Adipocyte (in vitro differentiated cells): ENCODE data around the gene SIPA1L2.
"Not testable (repeated sequence)": the region's sequence is repeated elsewhere in the genome, so short reads cannot be mapped to it uniquely, and the experiment has no call there.

ENCODE experiments used
- DNase-seq: peaks from one replicate; pipeline ENCODE4 v3.0.0-alpha.2; 2015; ENCODE audit warnings: low read depth
- H3K27me3 ChIP-seq: replicated peaks from 2 replicates; pipeline ENCODE4 v1.7.0; 2013; ENCODE audit warnings: mild to moderate bottlenecking, low read length, moderate library complexity; ENCODE audit not compliant: control insufficient read depth, insufficient read depth
- H3K36me3 ChIP-seq: 2 replicates; pipeline ENCODE4 v1.7.0; 2013; ENCODE audit warnings: low read length, mild to moderate bottlenecking, moderate library complexity; ENCODE audit not compliant: control insufficient read depth, insufficient read depth, severe bottlenecking
- H3K4me1 ChIP-seq: 2 replicates; pipeline ENCODE4 v1.7.0; 2013; ENCODE audit warnings: mild to moderate bottlenecking, low read length, moderate library complexity; ENCODE audit not compliant: control insufficient read depth, insufficient read depth
- H3K4me3 ChIP-seq: 2 replicates; pipeline ENCODE4 v1.7.0; 2013; ENCODE audit warnings: mild to moderate bottlenecking, low read length, moderate library complexity
- H3K9ac ChIP-seq: 2 replicates; pipeline ENCODE4 v1.7.0; 2013; ENCODE audit warnings: mild to moderate bottlenecking, low read length, moderate library complexity
- H3K9me3 ChIP-seq: 2 replicates; pipeline ENCODE4 v1.7.0; 2013; ENCODE audit warnings: mild to moderate bottlenecking, low read length, moderate library complexity; ENCODE audit not compliant: control insufficient read depth

Gene SIPA1L2

DNA sequence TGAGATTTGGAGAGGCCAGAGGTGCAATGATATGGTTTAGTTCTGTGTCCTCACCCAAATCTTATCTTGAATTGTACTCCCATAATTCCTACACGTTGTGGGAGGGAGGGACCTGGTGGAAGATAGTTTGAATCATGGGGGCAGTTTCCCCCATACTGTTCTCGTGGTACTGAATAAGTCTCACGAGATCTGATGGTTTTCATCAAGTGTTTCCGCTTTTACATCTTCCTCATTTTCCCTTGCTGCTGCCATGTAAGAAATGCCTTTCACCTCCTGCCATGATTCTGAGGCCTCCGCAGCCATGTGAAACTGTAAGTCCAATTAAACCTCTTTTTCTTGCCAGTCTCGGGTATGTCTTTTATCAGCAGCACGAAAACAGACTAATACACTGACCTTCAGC is 17.1 kb downstream of the SIPA1L2 start:
- H3K4me3 ChIP-seq, H3K36me3 ChIP-seq, H3K9ac ChIP-seq, H3K27me3 ChIP-seq, DNase-seq, H3K9me3 ChIP-seq: not testable (repeated sequence)
- H3K4me1 ChIP-seq: peaks cover 11% of the 10 kb centered on the region

DNA sequence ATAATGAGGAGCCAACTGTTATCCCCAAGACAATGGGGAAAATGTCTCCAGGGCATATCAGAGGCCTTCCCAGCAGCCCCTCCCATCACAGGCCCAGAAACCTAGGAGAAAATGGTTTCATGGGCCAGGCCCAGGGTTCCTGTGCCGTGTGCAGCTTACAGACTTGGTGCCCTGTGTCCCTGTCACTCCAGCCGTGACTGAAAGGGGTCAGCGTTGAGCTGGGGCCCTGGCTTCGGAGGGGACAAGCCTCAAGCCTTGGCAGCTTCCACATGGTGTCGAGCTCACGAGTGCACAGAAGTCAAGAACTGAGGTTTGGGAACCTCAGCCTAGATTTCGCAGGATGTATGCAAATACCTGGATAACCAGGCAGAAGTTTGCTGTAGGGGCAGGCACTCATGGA is 18.1 kb downstream of the SIPA1L2 start:
- Histone ChIP-seq H3K9ac (no peak overlapping the region), H3K27me3 (no peaks in the 10 kb centered on the region), H3K9me3 (no peaks in the 10 kb centered on the region), H3K4me3 (no peak overlapping the region), H3K36me3 (no peaks in the 10 kb centered on the region), H3K4me1 (peaks cover 11% of the 10 kb centered on the region)
- DNase-seq: no peak

DNA sequence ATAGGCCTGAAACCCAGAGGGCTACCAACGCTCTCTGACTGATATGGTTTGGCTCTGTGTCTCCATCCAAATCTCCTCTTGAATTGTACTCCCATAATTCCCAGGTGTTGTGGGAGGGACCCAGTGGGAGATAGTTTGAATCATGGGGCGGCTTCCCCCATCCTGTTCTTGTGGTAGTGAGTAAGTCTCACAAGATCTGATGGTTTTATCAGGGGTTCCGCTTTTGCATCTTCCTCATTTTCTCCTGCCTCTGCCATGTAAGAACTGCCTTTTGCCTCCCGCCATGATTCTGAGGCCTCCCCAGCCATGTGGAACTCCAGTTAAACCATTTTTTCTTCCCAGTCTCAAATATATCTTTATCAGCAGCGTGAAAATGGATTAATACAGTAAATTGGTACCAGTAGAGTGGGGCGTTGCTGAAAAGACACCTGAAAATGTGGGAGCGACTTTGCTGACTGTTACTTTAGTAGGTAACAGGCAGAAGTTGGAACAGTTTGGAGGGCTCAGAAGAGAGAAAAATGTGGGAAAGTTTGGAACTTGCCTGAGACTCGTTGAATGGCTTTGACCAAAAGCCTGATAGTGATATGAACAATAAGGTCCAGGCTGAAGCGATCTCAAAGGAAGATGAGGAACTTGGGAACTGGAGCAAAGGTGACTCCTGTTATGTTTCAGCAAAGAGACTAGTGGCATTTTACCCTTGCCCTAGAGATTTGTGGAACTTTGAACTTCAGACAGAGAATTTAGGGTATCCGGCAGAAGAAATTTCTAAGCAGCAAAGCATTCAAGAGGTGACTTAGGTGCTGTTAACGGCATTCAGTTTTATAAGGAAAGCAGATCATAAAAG is 18.8 kb downstream of the SIPA1L2 start:
- DNase-seq, H3K9ac ChIP-seq, H3K4me3 ChIP-seq, H3K9me3 ChIP-seq, H3K27me3 ChIP-seq, H3K36me3 ChIP-seq: not testable (repeated sequence)
- H3K4me1 ChIP-seq: peaks cover 11% of the 10 kb centered on the region

DNA sequence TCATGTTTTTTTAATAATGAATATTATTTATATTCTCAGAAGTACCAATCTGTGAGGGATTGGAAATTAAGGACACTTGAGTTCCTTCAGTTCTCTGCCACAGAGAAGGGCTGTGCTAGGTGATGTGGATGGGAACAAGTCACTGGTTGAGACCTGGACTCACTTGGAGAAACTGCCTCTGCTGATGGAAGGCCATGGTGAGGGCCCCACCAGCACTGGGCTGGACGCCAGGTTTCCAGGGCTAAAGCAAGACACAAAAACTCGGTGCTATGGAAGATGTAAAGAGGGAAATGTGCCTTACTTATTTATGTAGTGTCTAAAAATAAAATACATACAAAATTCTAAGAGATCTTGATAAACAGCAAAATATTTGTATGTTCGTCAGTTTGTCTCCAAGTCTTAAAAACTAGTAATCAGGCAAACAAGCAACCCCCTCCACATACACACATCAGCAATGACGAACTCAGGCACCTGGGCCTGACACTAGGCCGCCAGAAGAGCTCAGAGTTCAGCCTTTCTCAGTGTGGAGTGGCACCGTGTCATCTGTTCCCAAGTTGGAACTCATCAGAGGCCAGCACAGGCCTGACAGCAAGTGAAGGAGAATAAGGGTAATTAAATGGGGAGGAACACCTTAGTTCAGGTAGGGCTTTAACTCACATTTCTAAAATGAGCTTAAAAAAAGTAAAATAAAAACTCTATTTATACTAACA is 19.6 kb downstream of the SIPA1L2 start:
- no peak for DNase-seq
- H3K9ac ChIP-seq: no peak overlapping the region
- peaks cover 11% of the 10 kb centered on the region for H3K4me1 ChIP-seq
- H3K36me3 ChIP-seq: no peaks in the 10 kb centered on the region
- H3K9me3 ChIP-seq: no peaks in the 10 kb centered on the region
- H3K4me3 ChIP-seq: no peak overlapping the region
- no peaks in the 10 kb centered on the region for H3K27me3 ChIP-seq

DNA sequence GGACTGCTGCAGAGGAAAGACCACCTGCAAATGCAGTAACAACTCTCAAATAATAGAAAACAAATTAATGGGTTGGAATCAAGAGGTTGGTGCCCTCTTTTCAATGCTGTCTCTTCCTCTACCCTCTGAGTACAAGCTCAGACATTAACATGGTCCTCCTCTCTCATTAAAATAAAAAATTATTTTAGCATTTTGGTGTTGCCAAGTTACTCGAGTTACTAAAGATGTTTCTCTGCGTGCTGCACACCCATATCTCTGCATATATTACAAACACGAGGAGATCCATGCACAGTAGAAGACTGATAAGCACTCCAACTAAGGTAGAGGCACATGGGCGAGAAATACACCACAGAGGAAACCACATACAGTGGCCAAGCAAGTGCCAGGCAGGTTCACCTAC is 21.5 kb downstream of the SIPA1L2 start:
- Histone ChIP-seq H3K27me3 (no peaks in the 10 kb centered on the region), H3K9me3 (no peaks in the 10 kb centered on the region), H3K4me3 (no peak overlapping the region), H3K4me1 (peaks cover 2% of the 10 kb centered on the region), H3K9ac (no peak overlapping the region), H3K36me3 (no peaks in the 10 kb centered on the region)
- DNase-seq: no peak

DNA sequence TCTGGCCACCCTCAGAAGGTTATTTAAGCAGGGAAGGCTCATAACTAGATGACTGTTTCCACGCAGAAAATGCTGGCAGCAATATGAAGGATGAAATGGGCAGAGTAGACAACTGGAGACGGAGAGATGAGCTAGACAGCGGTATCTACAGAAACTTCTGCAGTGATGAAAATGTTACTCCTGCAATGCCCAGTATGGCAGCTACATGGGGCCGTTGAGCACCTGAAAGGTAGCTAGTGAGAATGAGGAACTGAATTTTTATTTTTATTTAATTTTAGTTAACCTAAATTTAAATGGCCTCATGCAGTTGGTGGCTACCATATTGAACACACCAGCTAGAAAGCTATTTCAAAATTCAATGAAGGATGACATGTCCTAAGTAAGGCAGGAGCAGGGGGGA is 27.3 kb downstream of the SIPA1L2 start:
- Histone ChIP-seq H3K27me3 (no peaks in the 10 kb centered on the region), H3K4me1 (no peaks in the 10 kb centered on the region), H3K36me3 (no peaks in the 10 kb centered on the region), H3K9ac (no peak overlapping the region), H3K9me3 (no peaks in the 10 kb centered on the region), H3K4me3 (no peak overlapping the region)
- no peak for DNase-seq

DNA sequence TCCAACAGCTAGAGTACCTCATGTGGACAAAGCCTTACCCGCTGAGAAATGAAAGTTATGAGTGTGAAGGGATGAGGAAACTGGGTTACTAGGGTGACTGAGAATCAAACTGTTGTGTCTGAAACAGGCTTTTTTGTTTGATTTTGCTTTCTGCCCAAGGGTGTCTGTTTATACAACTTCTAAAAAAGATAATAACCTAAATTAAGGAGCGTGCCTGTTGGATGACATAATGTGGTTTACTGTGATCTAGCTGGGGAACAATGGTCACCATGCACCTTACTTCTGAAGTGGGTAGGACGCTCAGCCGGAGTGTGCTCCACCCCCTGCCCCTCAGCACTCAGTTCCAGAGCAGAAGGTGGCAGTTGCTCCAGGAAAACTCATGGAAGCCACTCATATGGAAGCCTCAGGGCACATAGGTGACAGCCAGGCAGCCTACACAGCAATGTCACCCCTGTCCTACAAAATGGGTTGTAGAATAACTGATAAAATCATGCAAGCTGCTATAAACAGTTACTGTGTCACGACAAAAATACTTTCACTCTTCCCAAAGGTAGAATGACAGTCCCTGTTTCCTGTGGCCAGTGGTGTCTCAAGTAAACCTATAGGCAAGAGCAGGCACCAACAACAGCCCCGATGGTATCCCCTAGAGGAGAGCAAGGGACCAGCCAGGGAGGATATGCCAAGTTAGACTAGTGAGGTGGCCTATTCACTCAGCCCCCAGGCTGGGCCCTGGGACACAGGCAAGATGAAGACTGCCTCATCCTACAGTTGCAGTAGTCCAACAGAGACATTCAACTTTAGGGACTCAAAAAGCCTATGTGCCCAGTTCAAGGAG is 29.3 kb downstream of the SIPA1L2 start:
- Histone ChIP-seq H3K36me3 (no peaks in the 10 kb centered on the region), H3K4me1 (no peaks in the 10 kb centered on the region), H3K9ac (no peak overlapping the region), H3K9me3 (no peaks in the 10 kb centered on the region), H3K27me3 (no peaks in the 10 kb centered on the region), H3K4me3 (no peak overlapping the region)
- peak; percentile 4 for DNase-seq

DNA sequence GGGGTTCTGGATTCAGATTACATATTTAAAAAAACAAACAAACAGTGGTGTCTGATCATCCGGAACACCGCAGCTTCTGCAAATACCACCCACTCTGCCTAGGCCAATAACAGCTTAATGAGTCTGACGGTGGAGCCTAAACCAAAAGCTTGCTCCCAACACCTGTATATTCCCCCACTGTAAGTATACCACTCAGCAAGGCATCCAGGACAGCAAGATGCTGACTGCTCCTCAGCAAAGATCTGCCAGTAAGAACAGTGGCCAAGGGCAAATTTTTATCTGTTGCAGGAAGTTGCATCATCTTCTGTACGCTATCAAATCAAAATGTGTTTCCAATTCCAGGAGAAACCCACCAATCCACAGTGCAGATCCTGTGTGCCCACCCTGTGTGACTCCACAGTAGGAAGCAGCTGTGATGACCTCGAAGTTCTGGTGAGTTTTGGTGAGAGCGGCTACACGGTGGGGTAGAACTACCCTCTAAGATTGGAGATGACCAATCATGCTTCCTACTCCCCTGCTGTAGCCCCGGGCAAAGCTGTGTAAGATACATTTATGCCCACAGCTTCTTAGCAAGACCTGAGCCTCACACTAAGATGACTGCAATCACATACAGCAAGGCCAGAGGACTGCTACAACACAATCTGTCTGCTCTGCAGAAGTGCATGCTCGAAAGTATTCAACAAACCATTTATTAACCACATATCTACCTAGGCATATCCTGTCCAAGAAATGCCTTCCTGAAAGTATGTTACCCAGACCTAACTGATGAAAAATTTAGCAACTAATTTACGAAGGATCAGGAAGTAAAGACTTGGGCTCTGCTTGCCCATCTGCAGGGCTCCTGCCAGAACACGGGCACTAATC is 30.5 kb downstream of the SIPA1L2 start:
- Histone ChIP-seq H3K27me3 (no peaks in the 10 kb centered on the region), H3K9ac (no peak overlapping the region), H3K36me3 (no peaks in the 10 kb centered on the region), H3K4me3 (no peak overlapping the region), H3K9me3 (no peaks in the 10 kb centered on the region), H3K4me1 (no peaks in the 10 kb centered on the region)
- DNase-seq: peak; percentile 38

DNA sequence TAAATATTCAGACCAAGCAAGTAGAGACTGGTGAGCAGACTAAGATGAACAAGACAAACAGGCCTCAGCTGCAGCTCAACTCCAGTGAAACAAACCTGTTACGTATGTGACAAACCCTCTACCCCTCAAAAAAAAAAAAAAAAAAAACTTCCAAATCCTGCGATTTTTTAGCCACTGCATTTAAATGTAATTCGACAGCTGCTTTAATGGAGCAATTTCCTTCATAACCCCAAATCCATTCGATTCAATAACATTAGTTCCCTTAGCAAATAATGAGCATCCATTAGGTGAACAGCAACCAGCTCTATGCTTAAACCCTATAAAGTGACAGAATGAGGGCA is 31.1 kb downstream of the SIPA1L2 start:
- Histone ChIP-seq H3K27me3 (no peaks in the 10 kb centered on the region), H3K4me3 (no peak overlapping the region), H3K36me3 (no peaks in the 10 kb centered on the region), H3K4me1 (no peaks in the 10 kb centered on the region), H3K9ac (no peak overlapping the region), H3K9me3 (no peaks in the 10 kb centered on the region)
- DNase-seq: no peak

DNA sequence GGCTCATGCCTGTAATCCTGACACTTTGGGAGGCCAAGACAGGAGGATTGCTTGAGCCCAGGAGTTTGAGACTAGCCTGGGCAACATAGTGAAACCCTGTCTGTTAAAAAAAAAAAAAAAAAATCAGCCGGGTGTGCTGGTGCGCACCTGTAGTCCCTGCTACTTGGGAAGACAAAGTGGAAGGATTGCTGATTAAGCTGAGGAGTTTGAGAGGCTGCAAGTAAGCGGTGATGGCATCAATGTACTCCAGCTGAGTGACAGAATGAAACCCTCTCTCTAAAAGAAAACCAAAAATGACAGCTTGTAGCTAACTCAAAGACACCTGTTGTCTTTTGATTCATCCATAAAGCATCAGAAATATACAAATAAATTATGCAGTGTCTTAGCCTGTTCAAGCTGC is 31.8 kb downstream of the SIPA1L2 start:
- no peak overlapping the region for H3K9ac ChIP-seq
- no peak for DNase-seq
- H3K27me3 ChIP-seq: no peaks in the 10 kb centered on the region
- no peaks in the 10 kb centered on the region for H3K36me3 ChIP-seq
- no peaks in the 10 kb centered on the region for H3K9me3 ChIP-seq
- H3K4me1 ChIP-seq: no peaks in the 10 kb centered on the region
- no peak overlapping the region for H3K4me3 ChIP-seq
